GM13976 (cell line): ENCODE data around the gene TUFM.

ENCODE experiments used
- DNase-seq: peaks from one replicate; pipeline ENCODE4 v3.0.0; 2012; ENCODE audit warnings: low spot score
- in situ Hi-C: fragments of 300-500 bp; cut with MboI; formaldehyde crosslinking; loops from one replicate; pipeline ENCODE4 v1.12.0; 2022; ENCODE audit warnings: low sequenced_read_pairs, mixed read lengths, inconsistent platforms; ENCODE audit not compliant: unreplicated experiment
- TF ChIP-seq, protein P1 (sequence below): IDR thresholded peaks from 2 replicates; pipeline ENCODE4 v1.5.1; 2012; ENCODE audit warnings: borderline replicate concordance, mild to moderate bottlenecking; ENCODE audit not compliant: insufficient read depth; ENCODE audit errors: extremely low read depth, missing control alignments, control extremely low read depth

The TUFM gene

DNA sequence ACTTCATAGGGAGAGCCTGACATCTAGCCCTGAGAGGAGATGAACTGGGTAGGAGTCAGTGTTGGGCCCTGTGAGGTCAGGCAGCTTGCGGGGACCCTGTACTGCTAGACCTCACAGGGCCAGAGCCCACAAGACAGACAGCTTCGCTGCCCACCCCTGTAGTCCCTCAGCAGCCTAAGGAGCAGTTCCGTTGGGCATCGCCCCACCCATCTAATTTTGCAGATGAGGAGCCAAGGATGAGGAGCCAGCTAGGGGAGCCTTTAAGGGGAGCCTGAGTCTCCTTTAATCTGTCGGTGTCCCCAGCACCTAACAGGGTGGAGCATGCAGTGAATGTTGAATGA is 755 bp upstream of the TUFM start:
- TF ChIP-seq, protein P1, sequence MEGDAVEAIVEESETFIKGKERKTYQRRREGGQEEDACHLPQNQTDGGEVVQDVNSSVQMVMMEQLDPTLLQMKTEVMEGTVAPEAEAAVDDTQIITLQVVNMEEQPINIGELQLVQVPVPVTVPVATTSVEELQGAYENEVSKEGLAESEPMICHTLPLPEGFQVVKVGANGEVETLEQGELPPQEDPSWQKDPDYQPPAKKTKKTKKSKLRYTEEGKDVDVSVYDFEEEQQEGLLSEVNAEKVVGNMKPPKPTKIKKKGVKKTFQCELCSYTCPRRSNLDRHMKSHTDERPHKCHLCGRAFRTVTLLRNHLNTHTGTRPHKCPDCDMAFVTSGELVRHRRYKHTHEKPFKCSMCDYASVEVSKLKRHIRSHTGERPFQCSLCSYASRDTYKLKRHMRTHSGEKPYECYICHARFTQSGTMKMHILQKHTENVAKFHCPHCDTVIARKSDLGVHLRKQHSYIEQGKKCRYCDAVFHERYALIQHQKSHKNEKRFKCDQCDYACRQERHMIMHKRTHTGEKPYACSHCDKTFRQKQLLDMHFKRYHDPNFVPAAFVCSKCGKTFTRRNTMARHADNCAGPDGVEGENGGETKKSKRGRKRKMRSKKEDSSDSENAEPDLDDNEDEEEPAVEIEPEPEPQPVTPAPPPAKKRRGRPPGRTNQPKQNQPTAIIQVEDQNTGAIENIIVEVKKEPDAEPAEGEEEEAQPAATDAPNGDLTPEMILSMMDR = no peak
- DNase-seq = no peak
- in situ Hi-C loops = no loop called here

DNA sequence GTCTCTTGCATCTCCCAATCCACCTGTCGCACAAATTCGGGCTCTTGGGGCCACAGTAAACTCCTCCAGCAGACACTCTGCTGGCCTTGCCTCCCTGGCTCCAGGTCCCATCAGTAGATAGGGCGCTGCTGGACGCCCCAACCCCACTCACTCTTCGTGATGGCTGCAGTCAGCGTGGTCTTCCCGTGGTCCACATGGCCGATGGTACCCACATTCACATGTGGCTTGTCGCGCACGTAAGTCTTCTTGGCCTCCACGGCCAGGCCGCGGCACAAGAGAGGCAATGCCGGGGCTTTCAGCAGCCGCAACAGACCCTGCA is 428 bp downstream of the TUFM start:
- in situ Hi-C loops = no loop called here
- TF ChIP-seq, protein P1 = no peak
- DNase-seq = no peak

DNA sequence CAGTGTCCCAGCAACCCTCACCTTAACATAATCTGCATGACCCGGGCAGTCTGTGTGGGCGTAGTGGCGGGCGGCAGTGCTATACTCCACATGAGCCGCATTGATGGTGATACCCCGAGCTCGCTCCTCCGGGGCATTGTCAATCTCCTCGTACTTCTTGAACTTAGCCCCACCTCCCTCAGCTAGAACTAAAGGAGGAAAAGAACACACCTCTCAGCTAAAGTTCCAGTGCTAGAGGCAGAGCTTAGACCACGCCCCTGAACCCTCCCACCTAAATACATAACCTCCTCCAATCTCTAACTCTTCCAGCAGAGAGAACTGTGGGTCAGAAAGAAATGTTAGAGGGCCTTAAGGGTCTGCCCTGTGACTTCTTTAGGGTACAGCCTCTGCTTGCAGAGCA is 855 bp downstream of the TUFM start:
- in situ Hi-C loops = no loop called here
- TF ChIP-seq, protein P1 = no peak
- DNase-seq = peak; percentile 59

DNA sequence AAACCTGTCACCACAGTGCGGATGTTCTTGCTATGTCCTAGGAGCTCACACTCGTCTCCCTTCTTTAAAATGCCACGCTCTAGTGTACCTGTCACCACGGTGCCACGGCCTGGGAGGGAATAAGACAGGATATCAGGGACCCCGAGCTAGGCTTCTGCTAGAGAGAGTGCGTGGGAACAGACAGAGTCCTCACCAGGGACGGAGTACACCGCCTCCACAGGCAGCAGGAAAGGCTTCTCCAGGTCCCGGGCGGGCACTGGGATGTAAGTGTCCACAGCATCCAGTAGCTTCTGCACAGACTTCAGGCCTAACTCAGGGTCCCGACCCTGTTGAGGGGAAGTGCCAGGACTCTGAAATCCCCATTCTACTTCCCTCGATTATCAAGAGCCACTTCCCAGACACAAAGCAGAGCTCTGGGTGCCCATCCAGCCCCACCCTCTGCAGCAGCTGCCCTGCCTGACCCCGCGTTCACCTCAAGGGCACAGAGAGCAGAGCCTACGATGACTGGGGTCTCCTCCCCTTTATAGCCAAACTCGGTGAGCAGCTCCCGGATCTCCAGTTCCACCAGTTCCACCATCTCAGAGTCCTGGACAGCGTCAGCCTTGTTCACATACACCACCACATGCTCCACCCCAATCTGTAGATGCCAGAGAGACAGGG is 1.8 kb downstream of the TUFM start:
- in situ Hi-C loops = no loop called here
- no peak for DNase-seq
- TF ChIP-seq, protein P1 = no peak

DNA sequence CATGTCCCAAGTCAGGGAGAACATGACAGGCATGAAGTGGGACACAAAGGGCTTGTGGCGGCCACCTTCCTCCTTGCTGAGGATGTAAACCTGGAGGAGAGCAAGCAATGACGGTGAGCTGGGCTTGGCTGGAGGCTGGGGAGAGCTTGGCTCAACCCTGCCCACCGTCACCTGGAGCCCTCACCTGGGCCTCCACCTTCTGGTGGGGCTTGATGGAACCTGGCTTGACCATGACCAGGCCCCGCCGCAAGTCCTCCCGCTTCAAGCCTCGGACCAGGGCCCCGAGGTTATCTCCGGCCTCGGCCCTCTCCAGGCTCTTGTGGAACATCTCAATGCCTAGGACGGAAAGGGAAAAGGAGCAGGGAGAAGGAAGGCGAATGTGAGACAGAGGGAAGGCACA is 2.4 kb downstream of the TUFM start:
- DNase-seq = no peak
- TF ChIP-seq, protein P1 = no peak
- in situ Hi-C loops = no loop called here

DNA sequence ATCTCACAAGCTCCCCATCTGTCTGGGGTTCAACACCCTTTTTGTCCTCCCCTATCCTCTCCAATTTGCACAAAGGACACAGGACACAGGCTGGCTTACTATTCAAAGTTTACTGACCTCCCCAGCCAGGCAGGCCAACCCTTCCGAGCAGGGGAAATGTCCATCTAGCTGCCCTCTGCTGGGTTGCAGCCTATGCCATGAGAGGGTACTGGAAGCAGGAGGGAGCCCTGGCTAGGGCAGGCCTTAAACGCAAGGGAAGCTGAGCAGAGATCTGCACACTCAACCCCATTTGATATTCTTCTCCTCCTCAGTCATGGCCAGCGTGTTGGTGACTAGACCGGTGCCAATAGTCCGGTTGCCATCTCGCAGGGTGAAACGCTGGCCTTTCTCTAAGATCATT is 3.5 kb downstream of the TUFM start:
- TF ChIP-seq, protein P1 = no peak
- DNase-seq = no peak
- in situ Hi-C loops = no loop called here

DNA sequence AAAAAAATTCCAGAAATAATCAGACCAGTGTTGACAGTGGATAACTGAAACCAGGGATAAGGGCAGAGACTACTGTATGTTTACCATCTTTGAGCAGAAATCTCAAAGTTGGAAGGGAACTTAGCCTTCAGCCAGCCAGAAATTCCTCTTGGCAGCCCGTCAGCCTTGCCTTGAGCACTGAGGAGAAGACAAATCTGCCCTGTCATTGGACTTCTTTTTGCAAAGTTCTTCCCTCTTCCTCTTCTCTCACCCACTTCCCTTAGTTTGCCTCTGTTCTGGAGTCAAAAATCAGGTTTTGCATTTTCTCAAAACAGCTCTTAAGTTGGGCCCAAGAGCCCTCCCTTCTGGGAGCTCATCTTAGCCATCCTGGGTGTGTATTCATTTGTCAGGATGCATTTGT is 6.2 kb downstream of the TUFM start:
- peak; percentile 17 for DNase-seq
- in situ Hi-C loops = no loop called here
- TF ChIP-seq, protein P1 = no peak
